Measurements from ENCODE around the gene CCDC3. TPM values are rescaled to one million over a fixed set of nuclear protein-coding genes. Genes with fewer than 3 reads are reported as not detected.

The CCDC3 gene
- total RNA-seq, 1 donor from 2014 or later = 0.40 TPM

- no peak overlapping the region for H3K4me3 ChIP-seq (ENCODE audit: low read depth, low read length)
- TF ChIP-seq, protein P1, sequence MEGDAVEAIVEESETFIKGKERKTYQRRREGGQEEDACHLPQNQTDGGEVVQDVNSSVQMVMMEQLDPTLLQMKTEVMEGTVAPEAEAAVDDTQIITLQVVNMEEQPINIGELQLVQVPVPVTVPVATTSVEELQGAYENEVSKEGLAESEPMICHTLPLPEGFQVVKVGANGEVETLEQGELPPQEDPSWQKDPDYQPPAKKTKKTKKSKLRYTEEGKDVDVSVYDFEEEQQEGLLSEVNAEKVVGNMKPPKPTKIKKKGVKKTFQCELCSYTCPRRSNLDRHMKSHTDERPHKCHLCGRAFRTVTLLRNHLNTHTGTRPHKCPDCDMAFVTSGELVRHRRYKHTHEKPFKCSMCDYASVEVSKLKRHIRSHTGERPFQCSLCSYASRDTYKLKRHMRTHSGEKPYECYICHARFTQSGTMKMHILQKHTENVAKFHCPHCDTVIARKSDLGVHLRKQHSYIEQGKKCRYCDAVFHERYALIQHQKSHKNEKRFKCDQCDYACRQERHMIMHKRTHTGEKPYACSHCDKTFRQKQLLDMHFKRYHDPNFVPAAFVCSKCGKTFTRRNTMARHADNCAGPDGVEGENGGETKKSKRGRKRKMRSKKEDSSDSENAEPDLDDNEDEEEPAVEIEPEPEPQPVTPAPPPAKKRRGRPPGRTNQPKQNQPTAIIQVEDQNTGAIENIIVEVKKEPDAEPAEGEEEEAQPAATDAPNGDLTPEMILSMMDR (conservative IDR thresholded peaks at IDR 0.05; ENCODE audit: low read depth, low read length) = no peak
- DNase-seq (ENCODE audit: low read depth) = no peak
These were observed 55.7 kb downstream of the CCDC3 start for GRCh38 chr10:12945690-12946359.

DNA sequence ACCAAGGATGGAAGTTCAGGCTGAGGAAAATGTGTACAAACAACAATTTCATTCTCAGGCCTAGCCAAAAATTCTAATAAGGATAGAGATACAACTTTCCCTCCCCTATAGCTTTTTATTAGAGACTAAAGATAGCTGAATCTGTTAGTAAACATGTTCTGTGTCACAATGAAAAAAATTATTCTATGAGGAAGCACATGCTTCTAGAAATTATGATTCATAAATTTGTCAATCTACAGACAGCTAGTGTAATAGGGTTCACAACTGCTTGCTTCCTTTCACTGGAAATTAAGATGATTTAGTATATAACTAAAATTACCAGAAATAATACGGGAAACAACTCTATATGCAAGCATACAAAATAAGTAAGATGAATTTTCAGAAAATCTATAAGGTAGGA, 56.6 kb downstream of the CCDC3 start:
- TF ChIP-seq, protein P1 (conservative IDR thresholded peaks at IDR 0.05; ENCODE audit: low read depth, low read length) = no peak
- no peak for DNase-seq (ENCODE audit: low read depth)
- H3K4me3 ChIP-seq (ENCODE audit: low read depth, low read length) = no peak overlapping the region

DNA sequence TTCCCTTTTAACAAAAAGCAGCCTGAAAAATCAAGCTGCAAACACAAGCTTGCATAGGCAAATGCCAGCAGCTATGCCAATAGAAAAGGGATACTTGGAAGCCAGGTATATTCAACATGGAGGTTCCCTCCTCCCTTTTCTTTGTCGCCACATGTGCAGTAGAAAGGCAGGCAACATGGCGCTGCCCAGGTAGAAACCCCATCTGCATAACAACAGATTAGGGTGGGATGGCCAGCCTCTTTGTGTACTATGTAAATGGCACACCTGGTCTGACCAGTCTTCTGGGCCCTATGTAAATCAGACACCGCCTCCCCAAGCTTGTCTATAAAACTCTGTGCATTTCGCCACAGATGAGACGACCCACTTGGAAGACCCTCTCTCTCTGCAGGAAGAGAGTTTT, 58.1 kb downstream of the CCDC3 start:
- no peak for DNase-seq (ENCODE audit: low read depth)
- TF ChIP-seq, protein P1 (conservative IDR thresholded peaks at IDR 0.05; ENCODE audit: low read depth, low read length) = no peak
- H3K4me3 ChIP-seq (ENCODE audit: low read depth, low read length) = no peak overlapping the region

DNA sequence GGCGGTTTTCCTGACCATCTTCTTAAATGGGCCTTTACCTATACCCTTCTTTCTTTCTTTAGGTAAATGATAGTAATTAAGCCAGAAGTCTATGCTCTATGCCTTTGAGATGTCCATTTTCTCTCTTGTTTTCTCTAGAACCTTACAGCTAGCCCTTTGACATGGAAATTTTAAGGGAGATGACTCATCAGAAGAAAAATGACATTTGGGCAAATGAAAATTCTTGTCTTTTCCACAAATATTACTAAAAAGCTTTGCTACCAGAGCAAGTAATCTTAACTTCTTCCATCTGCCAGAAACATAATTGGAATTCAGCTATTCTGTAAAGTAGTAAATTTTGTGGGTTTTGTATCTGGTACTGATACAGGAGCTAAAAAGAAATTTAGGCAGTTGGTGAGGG, 59.5 kb downstream of the CCDC3 start:
- no peak for DNase-seq (ENCODE audit: low read depth)
- TF ChIP-seq, protein P1 (conservative IDR thresholded peaks at IDR 0.05; ENCODE audit: low read depth, low read length) = no peak
- no peak overlapping the region for H3K4me3 ChIP-seq (ENCODE audit: low read depth, low read length)

DNA sequence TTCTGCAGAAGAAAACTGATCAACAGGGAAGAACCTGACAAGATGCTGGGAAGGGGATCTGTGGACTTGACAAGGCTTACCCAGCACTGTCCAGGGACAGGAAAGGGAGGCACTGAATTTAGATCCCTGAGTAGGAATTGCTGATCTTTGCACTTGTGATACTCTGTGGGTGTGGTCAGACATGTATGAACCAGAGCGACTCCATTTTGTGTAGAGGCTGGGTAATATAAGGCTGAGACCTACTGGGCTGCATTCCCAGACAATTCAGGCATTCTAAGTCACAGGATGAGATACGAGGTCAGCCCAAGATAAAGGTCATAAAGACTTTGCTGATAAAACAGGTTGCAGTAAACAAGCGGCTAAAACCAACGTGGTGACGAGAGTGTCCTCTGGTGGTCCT, 60.7 kb downstream of the CCDC3 start:
- H3K4me3 ChIP-seq (ENCODE audit: low read depth, low read length) = no peak overlapping the region
- DNase-seq (ENCODE audit: low read depth) = no peak
- TF ChIP-seq, protein P1 (conservative IDR thresholded peaks at IDR 0.05; ENCODE audit: low read depth, low read length) = no peak

DNA sequence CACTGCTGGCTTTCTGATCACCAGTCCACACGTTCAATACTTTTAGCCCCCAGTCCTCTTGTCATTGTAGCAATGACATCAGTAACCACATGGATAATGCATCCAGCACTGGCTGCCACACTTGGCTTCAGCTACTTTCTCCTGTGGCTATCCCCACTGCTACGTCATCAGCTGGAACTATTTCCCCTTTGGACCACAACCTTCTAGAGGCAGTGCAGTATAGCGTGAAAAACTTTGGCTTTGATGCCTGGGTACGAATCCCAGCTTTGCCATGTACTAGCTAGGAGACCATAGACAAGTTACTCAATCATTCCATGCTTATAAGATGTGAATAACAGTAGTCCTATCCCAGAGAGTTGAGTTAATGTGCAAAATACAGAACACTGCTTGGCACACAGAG, 63.2 kb downstream of the CCDC3 start:
- no peak for DNase-seq (ENCODE audit: low read depth)
- TF ChIP-seq, protein P1 (conservative IDR thresholded peaks at IDR 0.05; ENCODE audit: low read depth, low read length) = no peak
- H3K4me3 ChIP-seq (ENCODE audit: low read depth, low read length) = no peak overlapping the region

DNA sequence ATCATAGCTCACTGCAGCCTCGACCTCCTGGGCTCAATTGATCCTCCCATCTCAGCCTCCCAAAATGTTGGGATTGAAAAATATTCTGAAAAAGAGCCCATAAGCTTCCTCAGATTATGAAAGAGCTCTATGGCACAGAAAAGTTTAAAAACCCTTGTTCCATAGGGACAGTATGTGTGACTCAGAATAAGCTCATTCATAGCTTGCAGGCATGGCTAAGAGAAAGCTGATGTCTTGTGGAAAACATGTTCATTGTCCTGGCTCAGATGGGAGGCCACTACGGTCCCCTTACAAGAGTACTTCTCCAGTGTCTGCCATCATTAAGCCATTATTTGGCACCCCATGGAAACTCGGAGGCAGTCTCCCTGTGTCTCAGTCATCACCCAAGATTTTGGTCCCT, 64.0 kb downstream of the CCDC3 start:
- no peak overlapping the region for H3K4me3 ChIP-seq (ENCODE audit: low read depth, low read length)
- TF ChIP-seq, protein P1 (conservative IDR thresholded peaks at IDR 0.05; ENCODE audit: low read depth, low read length) = no peak
- no peak for DNase-seq (ENCODE audit: low read depth)
